DOHH2 (cell line): ENCODE data around the gene ERN1.
"Not testable (repeated sequence)": the region's sequence is repeated elsewhere in the genome, so short reads cannot be mapped to it uniquely, and the experiment has no call there.

Source experiments
- H3F3A ChIP-seq: fragments of 200-600 bp; sonication (generic), shearing (Covaris generic); 2 replicates; pipeline ENCODE4 v1.6.0; 2016; ENCODE audit warnings: antibody characterized with exemption, mild to moderate bottlenecking; ENCODE audit not compliant: control insufficient read depth, insufficient read depth
- H3K27ac ChIP-seq: fragments of 200-600 bp; sonication (generic); 2 replicates; pipeline ENCODE4 v1.5.1; 2014; ENCODE audit warnings: low read depth, mild to moderate bottlenecking, low read length, moderate library complexity
- H3K27me3 ChIP-seq: fragments of 200-600 bp; sonication (generic); 2 replicates; pipeline ENCODE4 v1.6.1; 2014; ENCODE audit warnings: mild to moderate bottlenecking, low read length, mixed read lengths; ENCODE audit not compliant: control insufficient read depth
- H3K36me3 ChIP-seq: fragments of 200-600 bp; sonication (generic); 2 replicates; pipeline ENCODE4 v1.6.1; 2014; ENCODE audit warnings: mild to moderate bottlenecking, low read length, moderate library complexity, mixed read lengths; ENCODE audit not compliant: control insufficient read depth
- H3K4me1 ChIP-seq: fragments of 200-600 bp; sonication (generic); 2 replicates; pipeline ENCODE4 v1.6.1; 2014; ENCODE audit warnings: mild to moderate bottlenecking, low read length, mixed read lengths; ENCODE audit not compliant: control insufficient read depth
- H3K4me2 ChIP-seq: fragments of 200-600 bp; sonication (generic); 2 replicates; pipeline ENCODE4 v1.6.0; 2014; ENCODE audit warnings: mild to moderate bottlenecking, low read length, moderate library complexity
- H3K4me3 ChIP-seq: fragments of 200-600 bp; sonication (generic); 2 replicates; pipeline ENCODE4 v1.5.1; 2014; ENCODE audit warnings: mild to moderate bottlenecking, low read length, mixed read lengths
- H3K79me2 ChIP-seq: fragments of 200-600 bp; sonication (generic); 2 replicates; pipeline ENCODE4 v1.6.1; 2014; ENCODE audit warnings: mild to moderate bottlenecking, low read length, mixed read lengths; ENCODE audit not compliant: control insufficient read depth
- H3K9me2 ChIP-seq: fragments of 200-600 bp; sonication (generic); replicated peaks from 2 replicates; pipeline ENCODE4 v1.6.1; 2014; ENCODE audit warnings: mild to moderate bottlenecking, low read length, mixed read lengths; ENCODE audit not compliant: control insufficient read depth
- H3K9me3 ChIP-seq: fragments of 200-600 bp; sonication (generic); 2 replicates; pipeline ENCODE4 v1.6.1; 2014; ENCODE audit warnings: antibody characterized with exemption, low read length, mixed read lengths; ENCODE audit not compliant: control insufficient read depth, insufficient read depth
- H4K20me1 ChIP-seq: fragments of 200-600 bp; sonication (generic); 2 replicates; pipeline ENCODE4 v1.6.0; 2014; ENCODE audit warnings: low read depth, mild to moderate bottlenecking, antibody characterized with exemption, low read length, moderate library complexity; ENCODE audit not compliant: control insufficient read depth, insufficient read depth
- EZH2phosphoT487 ChIP-seq: fragments of 200-600 bp; sonication (generic); IDR thresholded peaks from 2 replicates; pipeline ENCODE4 v1.6.1; 2017; ENCODE audit warnings: borderline replicate concordance, mild to moderate bottlenecking, antibody characterized with exemption, low read length, moderate library complexity, mixed read lengths
- TF ChIP-seq, protein P1 (sequence below): fragments of 200-600 bp; sonication (generic); IDR thresholded peaks from one replicate; pipeline ENCODE4 v1.5.1; 2014; ENCODE audit warnings: antibody characterized with exemption, mild to moderate bottlenecking, low read depth, low read length; ENCODE audit not compliant: poor library complexity, severe bottlenecking

ERN1 gene

DNA sequence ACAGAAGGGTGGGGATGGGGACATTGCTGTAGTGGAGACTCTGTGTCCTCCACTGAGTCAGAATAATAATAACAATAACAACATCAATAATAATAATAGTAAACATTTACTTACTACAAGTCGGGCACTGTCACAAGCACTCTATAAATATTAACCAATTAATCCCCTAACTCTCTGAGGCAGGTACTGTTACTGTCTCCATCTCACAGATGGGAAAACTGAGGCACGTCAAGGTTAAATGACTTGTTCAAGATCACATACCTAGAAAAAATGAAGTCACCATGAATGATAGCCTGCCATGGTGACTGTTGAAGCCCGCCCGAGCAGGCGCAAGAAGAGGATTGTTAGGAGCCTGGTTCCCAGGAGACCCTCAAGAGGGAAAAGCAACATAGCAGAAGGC lies 121.6 kb downstream of the ERN1 start:
- 0 out of 2 replicates have a peak, but pooled peaks cover 4% of the 10 kb centered on the region for H4K20me1 ChIP-seq
- no peak overlapping the region for H3K4me2 ChIP-seq
- no peaks in the 10 kb centered on the region for H3K9me3 ChIP-seq
- H3F3A ChIP-seq = no peaks in the 10 kb centered on the region
- no peak overlapping the region for H3K27ac ChIP-seq
- peaks cover 11% of the 10 kb centered on the region; the same call in 1 of the 2 replicates for H3K36me3 ChIP-seq
- peaks cover 16% of the 10 kb centered on the region for H3K79me2 ChIP-seq
- no peak overlapping the region for H3K4me3 ChIP-seq
- peaks cover 7% of the 10 kb centered on the region for H3K4me1 ChIP-seq
- no peaks in the 10 kb centered on the region for H3K27me3 ChIP-seq
- TF ChIP-seq, protein P1, sequence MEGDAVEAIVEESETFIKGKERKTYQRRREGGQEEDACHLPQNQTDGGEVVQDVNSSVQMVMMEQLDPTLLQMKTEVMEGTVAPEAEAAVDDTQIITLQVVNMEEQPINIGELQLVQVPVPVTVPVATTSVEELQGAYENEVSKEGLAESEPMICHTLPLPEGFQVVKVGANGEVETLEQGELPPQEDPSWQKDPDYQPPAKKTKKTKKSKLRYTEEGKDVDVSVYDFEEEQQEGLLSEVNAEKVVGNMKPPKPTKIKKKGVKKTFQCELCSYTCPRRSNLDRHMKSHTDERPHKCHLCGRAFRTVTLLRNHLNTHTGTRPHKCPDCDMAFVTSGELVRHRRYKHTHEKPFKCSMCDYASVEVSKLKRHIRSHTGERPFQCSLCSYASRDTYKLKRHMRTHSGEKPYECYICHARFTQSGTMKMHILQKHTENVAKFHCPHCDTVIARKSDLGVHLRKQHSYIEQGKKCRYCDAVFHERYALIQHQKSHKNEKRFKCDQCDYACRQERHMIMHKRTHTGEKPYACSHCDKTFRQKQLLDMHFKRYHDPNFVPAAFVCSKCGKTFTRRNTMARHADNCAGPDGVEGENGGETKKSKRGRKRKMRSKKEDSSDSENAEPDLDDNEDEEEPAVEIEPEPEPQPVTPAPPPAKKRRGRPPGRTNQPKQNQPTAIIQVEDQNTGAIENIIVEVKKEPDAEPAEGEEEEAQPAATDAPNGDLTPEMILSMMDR = no peak
- TF ChIP-seq EZH2phosphoT487 = no peak
- no peaks in the 10 kb centered on the region for H3K9me2 ChIP-seq

DNA sequence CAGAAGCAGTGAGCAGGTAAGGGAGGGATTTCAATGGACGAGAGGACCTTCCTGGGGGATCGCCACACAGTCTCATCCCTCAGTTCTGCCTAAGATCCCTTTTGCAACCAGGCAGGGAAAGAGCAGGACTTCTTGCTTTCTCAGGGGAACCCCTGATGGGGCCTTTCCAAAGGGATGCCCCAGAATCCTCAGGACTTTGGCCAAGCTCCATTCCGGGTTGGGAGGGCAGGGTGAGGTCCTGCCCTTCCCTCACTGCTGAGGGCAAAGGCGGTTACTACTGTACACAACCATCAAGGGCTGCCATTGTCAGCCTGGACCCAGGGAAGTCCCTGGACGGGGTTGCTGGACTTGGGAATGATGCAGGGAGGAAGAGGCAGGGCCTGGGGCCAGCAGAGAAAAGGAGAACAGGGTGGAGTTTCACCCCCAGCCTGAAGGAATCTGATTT lies 122.1 kb downstream of the ERN1 start:
- H3K4me2 ChIP-seq = no peak overlapping the region

DNA sequence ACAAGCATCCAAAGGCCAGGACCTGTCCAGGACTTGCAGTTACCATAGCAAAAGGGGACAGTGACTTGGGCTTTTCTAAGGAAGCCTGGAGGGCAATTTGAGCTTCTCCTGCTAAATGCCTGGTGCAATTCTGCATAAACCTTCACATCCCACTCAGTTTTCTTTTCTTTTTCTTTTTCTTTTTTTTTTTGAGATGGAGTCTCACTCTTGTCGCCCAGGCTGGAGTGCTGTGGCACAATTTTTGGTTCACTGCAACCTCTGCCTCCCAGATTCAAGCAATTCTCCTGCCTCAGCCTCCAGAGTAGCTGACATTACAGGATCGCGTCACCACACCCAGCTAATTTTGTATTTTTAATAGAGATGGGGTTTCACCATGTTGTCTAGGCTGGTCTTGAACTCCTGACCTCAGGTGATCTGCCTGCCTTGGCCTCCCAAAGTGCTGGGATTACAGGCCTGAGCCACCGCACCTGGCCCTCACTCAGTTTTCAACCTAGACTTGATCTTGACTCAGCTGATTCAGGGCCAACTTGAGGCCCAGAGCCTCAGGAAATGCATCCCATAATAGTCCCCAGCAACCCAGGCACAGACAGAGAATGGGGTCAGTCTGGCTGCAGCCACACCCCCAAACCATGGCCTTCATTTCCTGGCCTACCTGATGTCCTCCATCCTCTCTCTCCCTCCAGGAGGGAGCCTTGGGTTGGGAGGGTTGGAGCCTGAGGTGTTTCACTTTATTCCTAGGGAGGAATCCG lies 122.7 kb downstream of the ERN1 start:
- not testable (repeated sequence) for H4K20me1 ChIP-seq, H3K4me3 ChIP-seq, H3K27me3 ChIP-seq, H3F3A ChIP-seq, H3K79me2 ChIP-seq, H3K9me2 ChIP-seq, H3K9me3 ChIP-seq, H3K4me2 ChIP-seq, H3K27ac ChIP-seq, H3K4me1 ChIP-seq
- peaks cover 14% of the 10 kb centered on the region; the same call in 1 of the 2 replicates for H3K36me3 ChIP-seq

More for the DNA sequence above, 122.1 kb downstream of the ERN1 start:
- TF ChIP-seq EZH2phosphoT487 = no peak
- TF ChIP-seq, protein P1 = no peak
- Histone ChIP-seq H3K4me3 (no peak overlapping the region), H3K27ac (no peak overlapping the region), H3K79me2 (peaks cover 12% of the 10 kb centered on the region), H3K4me1 (peaks cover 7% of the 10 kb centered on the region), H3K36me3 (peaks cover 14% of the 10 kb centered on the region; the same call in 1 of the 2 replicates), H4K20me1 (0 out of 2 replicates have a peak, but pooled peaks cover 4% of the 10 kb centered on the region), H3K27me3 (no peaks in the 10 kb centered on the region), H3F3A (no peaks in the 10 kb centered on the region), H3K9me3 (no peaks in the 10 kb centered on the region), H3K9me2 (no peaks in the 10 kb centered on the region)
